Endometrium (tissue), 2 donors: ENCODE measurements around the gene NDUFA11.
"Not testable (repeated sequence)": the region's sequence is repeated elsewhere in the genome, so short reads cannot be mapped to it uniquely, and the experiment has no call there.

Source experiments
- FAIRE-seq: peaks from 2 replicates; lab custom pipeline; 2012; peaks lifted over from hg19 to GRCh38; lab: Jason Lieb, UNC
- donor health status: control.
- donor health status: control.

Gene NDUFA11

DNA sequence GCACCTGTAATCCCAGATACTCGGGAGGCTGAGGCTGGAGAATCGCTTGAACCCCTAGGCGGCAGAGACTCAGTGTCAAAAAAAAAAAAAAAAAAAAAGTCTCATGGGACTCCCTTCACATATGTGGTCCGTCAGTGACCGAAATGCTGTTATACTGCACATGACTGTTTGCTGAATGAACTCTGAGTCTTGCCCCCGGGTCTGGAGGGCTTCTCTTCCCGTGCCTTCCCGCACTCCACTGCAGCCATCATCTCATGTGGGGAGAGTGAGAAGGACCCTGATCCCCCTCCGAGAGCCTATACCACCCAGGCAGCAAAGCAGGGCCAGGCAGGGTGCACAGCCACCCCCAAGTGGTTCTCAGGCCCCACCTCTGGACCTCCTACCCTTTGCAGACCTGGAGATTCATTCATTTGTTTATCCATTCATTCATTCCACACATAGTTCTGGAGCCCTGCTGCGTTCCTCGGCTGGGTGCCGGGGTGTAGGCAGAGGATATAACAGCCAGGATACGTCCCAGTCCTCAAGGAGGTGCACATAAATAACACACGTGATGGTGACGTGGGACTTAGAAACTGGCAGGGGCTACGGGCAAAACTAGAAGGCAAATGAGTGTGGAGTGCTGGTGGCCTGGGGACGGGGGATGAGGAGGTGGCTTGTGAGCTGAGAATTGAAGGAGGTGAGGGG is 14.2 kb downstream of the NDUFA11 start:
- FAIRE-seq, result no peak

DNA sequence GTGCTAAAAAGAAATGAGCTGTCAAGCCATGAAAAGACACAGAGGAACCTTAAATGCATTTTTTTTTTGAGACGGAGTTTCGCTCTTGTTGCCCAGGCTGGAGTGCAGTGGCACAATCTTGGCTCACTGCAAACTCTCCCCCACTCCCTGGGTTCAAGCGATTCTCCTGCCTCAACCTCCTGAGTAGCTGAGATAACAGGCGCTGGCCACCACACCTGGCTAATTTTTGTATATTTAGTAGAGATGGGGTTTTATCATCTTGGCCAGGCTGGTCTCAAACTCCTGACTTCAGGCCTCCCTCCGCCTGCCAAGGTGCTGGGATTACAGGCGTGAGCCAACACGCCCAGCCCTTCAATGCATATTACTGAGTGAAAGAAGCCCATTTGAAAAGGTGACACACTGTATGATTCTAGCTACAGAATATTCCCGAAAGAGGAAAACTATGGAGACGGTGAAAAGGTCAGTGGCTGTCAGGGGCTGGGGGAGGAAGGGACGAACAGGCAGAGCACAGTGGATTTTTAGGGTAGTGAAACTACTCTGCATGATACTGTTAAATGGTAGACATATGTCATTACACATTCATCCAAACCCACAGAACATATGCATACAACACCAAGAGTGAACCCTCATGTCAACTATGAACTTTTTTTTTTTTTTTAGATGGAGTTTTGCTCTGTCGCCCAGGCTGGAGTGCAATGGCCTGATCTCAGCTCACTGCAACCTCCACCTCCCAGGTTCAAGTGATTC is 19.4 kb downstream of the NDUFA11 start:
- not testable (repeated sequence) for FAIRE-seq

DNA sequence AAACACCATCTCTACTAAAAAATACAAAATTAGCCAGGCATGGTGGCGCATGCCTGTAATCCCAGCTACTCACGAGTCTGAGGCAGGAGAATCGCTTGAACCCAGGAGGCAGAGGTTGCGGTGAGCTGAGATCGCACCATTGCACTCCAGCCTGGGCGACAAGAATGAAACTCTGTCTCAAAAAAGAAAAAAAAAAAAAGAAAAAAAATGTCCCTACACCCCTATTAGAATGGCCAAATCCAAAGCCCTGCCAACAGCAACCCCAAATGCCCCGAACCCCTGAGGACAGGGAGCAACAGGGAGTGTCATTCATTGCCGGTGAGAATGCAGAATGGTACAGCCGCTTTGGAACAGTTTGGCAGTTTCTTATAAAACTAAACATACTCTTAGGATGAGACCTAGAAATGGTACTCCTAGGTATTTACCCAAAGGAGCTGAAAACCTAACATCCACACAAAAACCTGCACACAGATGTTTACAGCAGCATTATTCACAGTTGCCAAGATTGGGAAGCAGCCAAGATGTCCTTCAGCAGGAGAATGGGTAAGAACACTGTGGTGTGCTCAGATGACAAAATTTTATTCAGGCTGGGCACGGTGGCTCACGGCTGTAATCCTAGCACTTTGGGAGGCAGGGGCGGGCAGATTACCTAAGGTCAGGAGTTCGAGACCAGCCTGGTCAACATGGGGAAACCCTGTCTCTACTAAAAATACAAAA is 20.3 kb downstream of the NDUFA11 start:
- FAIRE-seq, result not testable (repeated sequence)

DNA sequence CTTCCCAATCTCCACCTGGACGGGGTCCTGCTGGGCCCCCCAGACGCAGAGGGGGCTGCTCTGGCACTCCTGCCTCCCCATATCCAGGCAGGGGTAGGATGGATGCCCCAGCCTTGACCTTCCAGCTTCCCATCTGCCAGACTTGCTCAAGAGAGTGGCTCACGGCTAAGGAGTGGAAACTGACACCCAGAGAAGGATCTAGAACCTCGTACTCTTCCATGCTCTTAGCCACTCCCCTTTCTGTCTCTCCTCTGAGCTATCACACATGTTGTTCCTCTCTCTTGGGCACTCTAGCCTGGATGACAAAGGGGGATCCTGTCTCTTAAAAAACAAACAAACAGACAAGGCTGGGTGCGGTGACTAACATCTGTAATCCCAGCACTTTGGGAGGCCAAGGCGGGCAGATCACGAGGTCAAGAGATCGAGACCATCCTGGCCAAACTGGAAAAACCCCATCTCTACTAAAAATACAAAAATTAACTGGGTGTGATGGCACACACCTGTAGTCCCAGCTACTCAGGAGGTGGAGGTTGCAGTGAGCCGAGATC is 21.1 kb downstream of the NDUFA11 start:
- FAIRE-seq, result no peak

- no peak for FAIRE-seq
These were observed 21.9 kb downstream of the NDUFA11 start for GRCh38 chr19:5881543-5882299.

DNA sequence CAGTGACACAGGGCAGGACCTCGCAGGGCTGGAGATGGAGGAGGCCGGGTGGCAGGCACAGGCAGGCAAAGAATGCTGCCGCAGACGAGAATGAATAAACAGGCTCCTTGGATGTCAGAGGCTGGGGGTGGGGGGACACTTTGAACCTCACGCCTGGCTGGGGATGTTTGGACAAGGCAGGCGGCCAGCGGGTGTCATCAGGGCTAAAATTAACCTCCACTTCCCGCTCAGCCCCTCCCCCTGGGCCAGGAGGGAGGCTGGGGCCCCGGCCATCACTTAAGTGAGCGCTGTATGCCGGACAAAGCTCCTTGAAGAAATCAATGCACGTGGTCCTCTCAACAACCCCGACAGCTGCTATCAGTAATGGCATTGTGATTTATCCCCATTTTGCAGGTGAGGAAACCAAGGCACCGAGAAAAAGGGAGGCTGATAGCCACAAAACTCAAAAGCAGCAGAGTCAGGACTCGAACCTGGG is 22.9 kb downstream of the NDUFA11 start:
- FAIRE-seq, result no peak

DNA sequence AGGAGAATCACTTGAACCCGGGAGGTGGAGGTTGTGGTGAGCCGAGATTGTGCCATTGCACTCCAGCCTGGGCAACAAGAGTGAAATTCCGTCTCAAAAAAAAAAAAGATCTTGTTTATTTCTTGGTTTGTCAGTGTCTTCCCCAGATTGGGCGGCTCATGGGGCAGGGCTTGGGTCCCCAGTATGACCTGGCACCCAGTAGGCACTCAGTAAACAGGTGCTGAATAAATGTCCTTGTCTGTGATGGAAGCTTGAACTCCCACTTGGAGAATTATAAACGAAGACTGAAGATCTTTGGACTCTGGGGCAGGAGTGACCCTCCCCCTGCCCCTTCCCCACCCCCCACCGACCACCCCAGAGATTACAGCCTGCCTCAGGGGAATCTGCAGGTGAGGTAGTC is 23.4 kb downstream of the NDUFA11 start:
- no peak for FAIRE-seq

- no peak for FAIRE-seq
These were observed 25.7 kb downstream of the NDUFA11 start for GRCh38 chr19:5877882-5878281.

DNA sequence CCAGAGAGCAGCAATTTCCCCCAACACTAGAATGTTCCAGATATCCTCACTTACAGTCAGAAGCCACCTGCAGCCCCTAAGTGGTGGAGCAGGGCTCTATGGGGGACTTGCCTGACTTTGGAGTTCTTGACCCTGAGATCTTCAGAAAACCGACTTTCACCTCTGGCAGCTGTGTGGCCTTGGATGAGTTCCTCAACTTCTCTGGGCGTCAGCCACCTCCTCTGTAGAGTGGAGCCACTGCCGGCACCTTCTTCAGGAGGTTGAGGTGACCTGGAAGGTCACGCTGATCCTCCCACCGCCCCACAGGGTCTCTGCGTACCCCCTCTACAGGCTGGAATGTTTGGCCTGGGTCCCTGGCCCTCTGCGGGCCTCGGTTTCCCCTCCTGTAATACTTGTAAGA is 26.2 kb downstream of the NDUFA11 start:
- FAIRE-seq, result no peak

GRCh38 chr19:5874496-5874895 is 29.1 kb downstream of the NDUFA11 start:
- FAIRE-seq, result not testable (repeated sequence)

GRCh38 chr19:5873617-5874199 is 29.9 kb downstream of the NDUFA11 start:
- no peak for FAIRE-seq

- FAIRE-seq, result no peak
These were observed 32.6 kb downstream of the NDUFA11 start for GRCh38 chr19:5870986-5871394.

DNA sequence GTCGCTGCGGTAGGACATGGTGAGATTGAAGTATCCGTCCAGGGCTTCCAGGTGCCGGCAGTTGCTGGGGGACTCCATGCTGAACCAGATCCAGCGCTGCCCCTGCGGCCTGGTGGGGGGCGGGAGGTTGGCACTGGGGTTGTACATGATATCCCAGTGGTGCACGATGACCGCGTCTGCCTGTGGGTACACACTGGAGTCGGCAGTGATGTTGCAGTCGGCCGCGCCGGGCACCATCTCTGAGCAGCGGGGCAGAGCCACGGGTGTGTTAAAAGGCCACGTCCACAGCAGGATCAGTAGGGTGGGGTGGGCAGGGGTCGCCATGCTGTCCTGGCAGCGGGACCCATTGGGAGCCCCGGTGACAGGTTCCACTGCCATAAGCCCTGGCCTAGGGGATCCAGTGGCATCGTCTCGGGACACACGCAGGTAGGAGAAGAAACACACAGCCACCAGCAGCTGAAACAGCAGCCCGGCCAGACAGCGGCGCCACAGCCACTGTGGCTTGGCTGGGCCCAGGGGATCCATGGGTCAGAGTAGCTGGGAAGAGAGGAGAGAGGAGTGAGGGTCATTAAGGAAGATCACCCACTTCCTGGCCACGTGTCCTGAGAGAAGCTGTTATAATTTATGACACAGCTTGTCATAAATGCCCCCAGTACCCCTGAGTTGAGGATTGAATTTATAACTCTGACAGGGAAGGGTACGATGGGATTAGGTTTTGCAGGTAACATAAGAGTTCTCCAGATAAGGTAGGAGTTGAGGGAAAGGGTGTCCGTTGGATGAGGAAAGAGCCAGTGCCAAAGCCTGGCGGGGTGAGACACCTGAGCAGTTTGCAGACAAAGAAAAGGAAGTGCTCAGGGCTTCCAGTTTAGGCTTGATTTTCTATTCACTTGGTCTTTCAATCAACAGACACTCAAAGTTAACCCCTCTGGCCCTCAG is 36.1 kb downstream of the NDUFA11 start:
- FAIRE-seq, result no peak

- no peak for FAIRE-seq
These were observed 37.8 kb downstream of the NDUFA11 start for GRCh38 chr19:5865772-5866171.

- no peak for FAIRE-seq
These were observed 38.7 kb downstream of the NDUFA11 start for GRCh38 chr19:5864725-5865486.

GRCh38 chr19:5864013-5864720 is 39.4 kb downstream of the NDUFA11 start:
- no peak for FAIRE-seq

DNA sequence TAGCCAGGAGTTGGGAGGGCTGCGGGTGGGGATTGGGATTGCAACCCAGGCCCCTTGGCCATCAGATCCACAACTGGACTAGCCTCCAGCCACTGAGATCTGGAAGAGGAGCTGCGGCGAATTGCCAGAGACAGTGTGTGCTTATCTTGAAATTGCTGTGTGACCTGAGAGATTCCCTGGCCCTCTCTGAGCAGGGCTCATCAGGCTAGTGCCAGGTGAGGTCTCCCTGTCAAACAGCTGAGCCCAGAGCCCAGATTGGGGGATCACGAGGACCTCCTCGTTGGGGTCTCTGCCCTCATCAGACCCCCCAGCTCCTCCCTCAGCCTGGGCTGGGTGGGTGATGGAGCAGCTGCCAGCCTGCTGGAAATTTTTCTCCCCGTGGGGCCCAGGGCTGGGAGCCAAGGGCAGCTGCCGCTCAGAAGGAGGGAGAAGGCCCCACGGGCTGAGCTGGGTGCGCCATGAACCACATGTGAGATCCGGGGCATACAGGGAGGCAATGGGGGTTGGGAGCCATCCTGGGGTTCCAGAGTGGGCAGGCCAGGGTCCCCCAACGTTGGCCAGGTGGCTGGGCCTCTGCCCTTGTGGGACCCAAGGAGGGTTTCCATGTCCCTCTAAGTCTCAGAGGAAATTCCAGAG is 40.4 kb downstream of the NDUFA11 start:
- no peak for FAIRE-seq
